ENCODE measurements around the gene CALCA.

CALCA gene

DNA sequence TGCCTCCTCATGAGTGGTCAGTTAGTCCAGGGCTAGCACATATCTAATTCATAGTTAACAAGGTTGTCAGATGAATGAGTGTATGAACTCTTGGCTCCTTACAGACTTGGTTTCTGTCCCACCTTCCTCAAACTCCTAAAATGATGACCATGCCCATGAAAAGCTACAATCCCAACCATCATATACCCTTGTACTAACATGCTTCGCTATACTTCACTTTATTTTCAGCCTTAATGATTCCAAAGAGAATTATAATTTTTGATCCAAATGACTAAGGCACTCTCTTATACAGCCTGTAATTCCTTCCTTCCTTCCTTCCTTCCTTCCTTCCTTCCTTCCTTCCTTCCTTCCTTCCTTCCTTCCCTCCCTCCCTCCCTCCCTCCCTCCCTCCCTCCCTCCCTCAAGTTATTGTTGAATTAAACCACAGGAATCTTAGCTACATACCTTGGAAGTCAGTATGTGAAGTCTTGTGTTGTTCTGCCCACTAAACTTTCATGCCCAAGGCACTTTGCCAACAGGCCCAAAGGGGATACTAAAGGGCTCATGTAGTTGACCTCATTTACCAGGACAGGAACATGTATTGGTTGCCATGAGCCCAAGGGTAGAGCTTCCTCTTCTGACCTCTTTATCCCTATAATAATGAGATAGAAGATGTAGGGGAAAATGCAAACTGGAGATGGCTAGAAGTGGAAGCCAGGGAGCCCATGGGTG, 37.4 kb downstream of the CALCA start:
- peaks cover 3% of the 10 kb centered on the region for H3K27me3 Mint-ChIP-seq (ENCODE audit: low read depth)
- peaks cover 3% of the 10 kb centered on the region for H3K36me3 Mint-ChIP-seq (ENCODE audit: low read depth)

DNA sequence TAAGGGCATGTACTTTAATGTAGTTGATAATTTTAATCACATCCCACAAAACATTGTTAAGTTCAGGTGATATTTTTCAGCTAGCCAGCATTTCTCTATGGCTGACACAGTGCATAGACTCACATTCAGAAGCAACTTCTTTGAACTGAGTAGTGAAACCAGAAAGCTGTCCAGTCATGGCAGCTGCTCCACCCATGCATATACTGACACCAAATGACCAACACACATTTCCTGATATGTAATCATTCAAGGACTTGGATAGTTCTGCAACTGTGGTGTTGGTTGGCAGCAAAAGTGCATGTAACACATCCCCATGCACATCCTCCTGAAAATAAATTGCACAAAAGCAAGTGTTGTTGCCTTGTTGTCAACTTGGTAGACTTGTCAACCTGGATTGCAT, 39.7 kb downstream of the CALCA start:
- no peaks in the 10 kb centered on the region for H3K4me1 Mint-ChIP-seq
- H3K27me3 Mint-ChIP-seq (ENCODE audit: low read depth): peaks cover 4% of the 10 kb centered on the region
- H3K9me3 Mint-ChIP-seq: no peaks in the 10 kb centered on the region
- no peak overlapping the region for H3K4me3 Mint-ChIP-seq
- no peak for TF ChIP-seq CTCF (IDR thresholded peaks at IDR 0.05; ENCODE audit: unreplicated experiment in 3 of 3)
- H3K36me3 Mint-ChIP-seq (ENCODE audit: low read depth): no peaks in the 10 kb centered on the region
- H3K27ac Mint-ChIP-seq: no peak overlapping the region

More for the DNA sequence above, 37.4 kb downstream of the CALCA start:
- peaks cover 9% of the 10 kb centered on the region for H3K9me3 Mint-ChIP-seq
- H3K4me3 Mint-ChIP-seq: no peak overlapping the region
- TF ChIP-seq CTCF (IDR thresholded peaks at IDR 0.05; ENCODE audit: unreplicated experiment in 3 of 3): no peak
- H3K4me1 Mint-ChIP-seq: no peaks in the 10 kb centered on the region
- no peak overlapping the region for H3K27ac Mint-ChIP-seq

- Mint-ChIP-seq H3K27ac (no peak overlapping the region), H3K9me3 (no peaks in the 10 kb centered on the region), H3K4me3 (no peak overlapping the region), H3K36me3 (ENCODE audit: low read depth) (no peaks in the 10 kb centered on the region), H3K4me1 (no peaks in the 10 kb centered on the region), H3K27me3 (ENCODE audit: low read depth) (peaks cover 10% of the 10 kb centered on the region)
- no peak for TF ChIP-seq CTCF (IDR thresholded peaks at IDR 0.05; ENCODE audit: unreplicated experiment in 3 of 3)
Observed at GRCh38 chr11:14930369-14930768, 41.8 kb downstream of the CALCA start.

DNA sequence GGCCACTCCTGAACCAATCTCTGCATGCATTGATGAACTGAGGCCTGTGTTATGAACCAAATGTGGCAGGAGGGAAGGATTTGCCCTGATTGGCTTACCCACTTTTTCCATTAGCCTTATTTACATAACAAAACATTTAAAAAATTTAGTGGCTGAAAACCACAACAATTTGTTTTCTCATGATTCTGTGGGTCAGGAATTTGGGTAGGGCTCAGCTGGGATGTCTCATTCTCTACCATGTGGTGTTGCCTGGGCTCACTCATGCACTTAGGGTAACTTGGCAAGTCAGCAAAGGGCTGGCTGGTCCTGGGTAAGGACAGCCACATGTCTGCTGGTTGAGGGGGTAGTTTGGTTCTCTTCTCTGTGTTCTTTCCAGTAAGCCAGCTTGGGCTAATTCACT, 45.0 kb downstream of the CALCA start:
- H3K4me3 Mint-ChIP-seq: no peak overlapping the region
- H3K4me1 Mint-ChIP-seq: no peaks in the 10 kb centered on the region
- no peaks in the 10 kb centered on the region for H3K36me3 Mint-ChIP-seq (ENCODE audit: low read depth)
- TF ChIP-seq CTCF (IDR thresholded peaks at IDR 0.05; ENCODE audit: unreplicated experiment in 3 of 3): no peak
- no peaks in the 10 kb centered on the region for H3K9me3 Mint-ChIP-seq
- peaks cover 10% of the 10 kb centered on the region for H3K27me3 Mint-ChIP-seq (ENCODE audit: low read depth)
- no peak overlapping the region for H3K27ac Mint-ChIP-seq

DNA sequence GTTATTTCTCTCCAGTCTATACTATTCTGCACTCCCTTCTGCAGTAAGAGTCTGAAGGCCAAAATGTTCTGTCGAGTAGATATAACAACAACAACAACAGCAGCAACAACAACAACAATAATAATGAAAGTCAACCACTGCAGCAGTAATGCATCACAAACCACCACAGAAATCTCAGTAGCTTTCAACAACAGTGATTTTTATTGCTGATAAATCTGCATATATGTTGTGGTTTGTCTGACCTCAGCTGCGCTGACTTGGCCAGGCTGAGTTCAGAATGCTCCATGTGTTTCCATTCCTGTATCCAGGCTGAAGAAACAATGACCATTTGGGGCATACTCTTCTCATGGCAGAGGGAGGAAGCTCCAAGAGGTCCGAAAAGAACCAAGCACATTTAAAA, 47.8 kb downstream of the CALCA start:
- Mint-ChIP-seq H3K4me1 (no peaks in the 10 kb centered on the region), H3K4me3 (no peak overlapping the region), H3K36me3 (ENCODE audit: low read depth) (no peaks in the 10 kb centered on the region), H3K27ac (no peak overlapping the region), H3K27me3 (ENCODE audit: low read depth) (peaks cover 6% of the 10 kb centered on the region), H3K9me3 (no peaks in the 10 kb centered on the region)
- TF ChIP-seq CTCF (IDR thresholded peaks at IDR 0.05; ENCODE audit: unreplicated experiment in 3 of 3): no peak

All from nephron (organoid).